NCI-H1092 treated with DMSO at 0.1 percent for 48 hours (cell line): ENCODE data around the gene PLAAT1.
A peak's percentile ranks its signal among the peaks of the same experiment; 100 is the strongest.

ENCODE experiments used
- DNase-seq: peaks from one replicate; lab custom pipeline; 2025; lab: John Stamatoyannopoulos, UW

PLAAT1 gene

DNA sequence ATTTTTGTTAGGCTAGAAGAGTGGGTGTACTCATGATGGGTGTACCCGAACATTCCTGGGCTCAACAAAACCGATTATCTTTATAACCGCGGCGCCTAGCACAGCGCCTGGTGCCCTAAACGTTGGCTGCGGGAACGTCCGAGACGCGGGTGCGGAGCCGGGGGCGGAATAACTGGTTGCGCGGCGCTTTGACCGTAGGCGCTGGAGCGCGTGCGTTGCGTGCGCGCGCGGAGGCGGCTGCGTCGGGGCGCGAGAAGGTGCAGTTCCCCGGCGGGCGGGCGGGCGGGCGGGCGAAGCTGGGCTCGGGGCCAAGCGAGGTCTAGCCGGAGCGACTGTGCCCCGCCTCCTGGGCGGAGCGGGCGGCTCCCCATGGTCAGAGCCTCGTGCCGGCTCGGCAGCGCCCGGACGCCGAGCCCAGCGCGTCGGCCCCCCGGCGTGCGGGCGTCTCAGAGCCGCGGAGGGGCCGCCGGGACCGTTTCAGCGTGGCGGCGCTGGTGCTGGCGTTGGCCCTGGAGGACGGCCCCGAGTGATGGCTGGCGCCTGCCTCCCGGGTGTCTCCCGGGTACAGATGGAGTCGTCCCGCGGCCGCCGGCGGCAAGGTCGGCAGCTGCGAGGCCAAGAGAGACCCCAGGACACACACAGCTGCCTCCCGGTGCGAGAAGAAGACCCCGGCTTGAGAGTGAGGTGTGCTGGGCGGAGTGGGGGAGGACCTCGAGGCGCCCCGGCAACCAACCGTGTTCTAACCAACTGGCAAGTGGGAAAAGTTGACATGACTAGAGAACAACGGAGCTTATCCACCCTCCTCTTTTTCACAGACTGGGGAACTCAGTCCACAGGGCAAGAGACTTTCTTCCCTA lies at the start of gene PLAAT1:
TSS of gene PLAAT1 (plus strand) at position 373 of the 857 bp plus-strand sequence. CDS start 14,429 bp downstream, outside the sequence.
- peak; percentile 88 for DNase-seq

DNA sequence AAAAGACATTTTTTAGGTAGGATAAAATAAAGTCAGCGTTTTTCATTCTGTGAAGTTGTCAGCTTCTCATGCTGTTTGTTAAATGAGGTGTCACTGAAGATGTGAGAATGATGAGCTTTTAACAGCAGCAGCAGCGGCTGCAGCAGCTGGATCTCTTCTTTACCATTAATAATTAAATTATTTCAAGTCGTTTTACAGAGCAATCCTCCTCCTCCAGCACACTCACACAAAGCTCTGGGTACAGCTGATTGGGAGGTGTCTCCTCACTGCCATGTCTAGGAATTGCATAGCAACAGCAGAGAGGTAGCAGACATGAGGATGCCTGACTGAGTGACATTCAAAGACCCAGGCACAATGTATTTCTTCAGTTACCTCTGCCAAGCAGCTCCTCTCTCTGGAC lies 46.7 kb upstream of the PLAAT1 start:
- DNase-seq: no peak

- no peak for DNase-seq
These were observed 44.3 kb upstream of the PLAAT1 start for GRCh38 chr3:193196746-193197145.

GRCh38 chr3:193207290-193208273 lies 33.4 kb upstream of the PLAAT1 start:
- peak; percentile 90 for DNase-seq

DNA sequence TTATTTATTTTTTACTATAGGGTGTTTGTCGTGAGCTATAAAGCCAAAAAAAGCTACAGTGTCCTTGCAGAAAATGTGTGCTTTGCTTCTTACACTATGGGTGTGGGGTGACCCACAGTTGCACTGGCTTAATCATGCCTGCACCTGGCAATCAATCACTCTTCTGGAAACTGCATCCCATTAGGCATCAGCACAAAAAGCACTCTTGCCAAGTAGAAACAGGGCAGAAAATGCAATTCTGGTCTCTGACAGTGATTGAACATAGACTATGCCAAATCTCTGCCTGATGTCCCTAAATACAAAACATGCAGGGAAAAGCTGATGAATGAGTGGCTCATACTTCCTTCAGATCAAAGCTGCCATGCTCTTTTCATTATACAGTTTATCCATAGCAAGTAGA lies 30.4 kb upstream of the PLAAT1 start:
- peak; percentile 18 for DNase-seq

GRCh38 chr3:193211173-193211572 lies 29.8 kb upstream of the PLAAT1 start:
- DNase-seq: peak; percentile 47

DNA sequence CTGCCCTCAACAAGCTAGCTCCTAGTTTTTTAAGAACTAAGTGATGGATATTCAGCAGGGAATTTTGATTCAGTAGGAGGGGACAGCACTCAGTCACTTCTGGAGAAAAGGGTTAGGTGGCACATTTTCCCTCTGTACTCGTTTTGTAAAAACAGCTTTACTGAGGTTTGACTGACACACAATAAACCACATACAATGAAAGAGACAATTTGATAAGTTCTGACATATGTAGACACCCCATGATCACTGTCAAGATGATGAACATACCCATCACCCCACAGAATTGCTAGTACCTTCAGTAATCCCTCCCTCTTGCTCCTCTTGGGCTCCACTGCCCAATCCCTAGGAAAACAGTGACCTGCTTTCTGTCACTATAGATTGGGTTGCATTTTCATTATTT lies 29.0 kb upstream of the PLAAT1 start:
- no peak for DNase-seq

GRCh38 chr3:193212844-193213243 lies 28.2 kb upstream of the PLAAT1 start:
- no peak for DNase-seq

- DNase-seq: no peak
These were observed 26.6 kb upstream of the PLAAT1 start for GRCh38 chr3:193214445-193214844.

DNA sequence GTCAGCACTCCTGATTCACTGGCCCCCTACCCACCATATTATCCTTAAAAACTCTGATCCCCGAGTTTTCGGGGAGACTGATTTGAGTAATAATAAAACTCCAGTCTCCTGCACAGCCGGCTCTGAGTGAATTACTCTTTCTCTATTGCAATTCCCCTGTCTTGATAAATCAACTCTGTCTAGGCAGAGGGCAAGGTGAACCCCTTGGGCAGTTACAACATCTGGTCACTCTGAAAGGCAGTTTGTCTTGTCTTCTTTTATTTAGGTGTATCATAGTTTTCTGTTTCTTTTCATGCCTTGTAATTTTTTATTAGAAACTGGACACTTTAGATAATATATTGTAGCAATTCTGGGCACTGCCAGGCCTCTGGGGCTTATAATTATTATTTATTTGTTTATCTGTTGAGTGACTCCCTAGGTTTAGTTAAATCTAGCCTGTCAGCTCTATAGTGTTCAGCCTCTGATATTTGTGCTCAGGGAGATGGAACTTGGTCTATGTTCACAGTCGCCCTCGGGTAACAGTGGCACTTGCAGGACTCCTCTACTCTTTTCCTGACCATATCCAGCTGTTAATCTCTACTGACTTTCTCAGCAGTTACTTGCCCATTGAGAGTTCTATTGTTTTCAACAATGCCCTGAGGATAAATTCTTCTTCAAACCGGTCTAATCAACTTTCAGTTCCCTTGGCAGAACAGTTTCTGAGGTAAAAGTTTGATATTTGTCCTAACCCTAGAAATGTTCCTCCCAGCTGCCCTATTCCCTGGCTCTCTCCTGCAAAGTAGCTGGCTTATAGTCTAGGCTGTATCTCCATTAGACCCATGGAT lies 15.5 kb upstream of the PLAAT1 start:
- DNase-seq: no peak

DNA sequence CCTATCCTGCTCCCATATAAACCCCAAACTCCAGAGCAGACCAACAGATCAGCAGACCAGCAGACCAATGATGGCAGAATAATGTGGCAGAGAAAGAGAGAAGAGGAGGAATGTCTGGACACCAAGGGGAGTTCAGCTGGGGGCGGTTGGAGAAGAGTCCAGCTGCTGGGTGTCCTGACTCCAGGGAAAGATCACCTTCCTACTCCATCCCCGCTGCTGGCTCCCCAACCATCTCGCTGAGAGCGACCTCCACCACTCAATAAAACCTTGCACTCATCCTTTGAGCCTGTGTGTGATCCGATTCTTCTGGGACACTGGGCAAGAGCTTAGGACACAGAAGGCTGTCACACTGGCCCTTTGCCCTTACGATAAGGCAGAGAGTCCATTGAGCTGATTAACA lies 12.8 kb upstream of the PLAAT1 start:
- no peak for DNase-seq

GRCh38 chr3:193229851-193230420 lies 11.1 kb upstream of the PLAAT1 start:
- no peak for DNase-seq

GRCh38 chr3:193230610-193231009 lies 10.4 kb upstream of the PLAAT1 start:
- DNase-seq: no peak

- DNase-seq: no peak
These were observed 9.8 kb upstream of the PLAAT1 start for GRCh38 chr3:193231201-193231600.

- no peak for DNase-seq
These were observed 4.4 kb upstream of the PLAAT1 start for GRCh38 chr3:193236599-193236998.

GRCh38 chr3:193237030-193237429 lies 4.0 kb upstream of the PLAAT1 start:
- DNase-seq: no peak

- DNase-seq: no peak
These were observed 579 bp upstream of the PLAAT1 start for GRCh38 chr3:193240436-193240849.

DNA sequence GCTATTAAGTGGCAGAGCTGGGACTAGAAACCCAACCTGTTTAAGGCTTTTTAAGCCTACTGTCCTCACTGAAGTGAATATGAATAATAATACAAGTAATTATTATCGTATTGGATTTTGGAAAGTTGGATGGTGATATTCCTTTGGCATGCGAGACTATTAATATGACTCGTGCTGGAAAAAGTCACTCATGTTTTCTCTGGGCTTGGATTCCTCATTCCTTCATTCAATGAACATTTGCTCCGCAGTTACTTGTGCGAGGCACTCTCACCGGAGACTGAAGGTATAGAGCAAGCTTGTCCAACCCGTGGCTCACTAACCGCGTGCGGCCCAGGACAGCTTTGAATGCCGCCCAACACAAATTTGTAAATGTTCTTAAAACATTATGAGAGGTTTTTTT lies 694 bp downstream of the PLAAT1 start:
- no peak for DNase-seq

- DNase-seq: no peak
These were observed 2.5 kb downstream of the PLAAT1 start for GRCh38 chr3:193243571-193243970.

DNA sequence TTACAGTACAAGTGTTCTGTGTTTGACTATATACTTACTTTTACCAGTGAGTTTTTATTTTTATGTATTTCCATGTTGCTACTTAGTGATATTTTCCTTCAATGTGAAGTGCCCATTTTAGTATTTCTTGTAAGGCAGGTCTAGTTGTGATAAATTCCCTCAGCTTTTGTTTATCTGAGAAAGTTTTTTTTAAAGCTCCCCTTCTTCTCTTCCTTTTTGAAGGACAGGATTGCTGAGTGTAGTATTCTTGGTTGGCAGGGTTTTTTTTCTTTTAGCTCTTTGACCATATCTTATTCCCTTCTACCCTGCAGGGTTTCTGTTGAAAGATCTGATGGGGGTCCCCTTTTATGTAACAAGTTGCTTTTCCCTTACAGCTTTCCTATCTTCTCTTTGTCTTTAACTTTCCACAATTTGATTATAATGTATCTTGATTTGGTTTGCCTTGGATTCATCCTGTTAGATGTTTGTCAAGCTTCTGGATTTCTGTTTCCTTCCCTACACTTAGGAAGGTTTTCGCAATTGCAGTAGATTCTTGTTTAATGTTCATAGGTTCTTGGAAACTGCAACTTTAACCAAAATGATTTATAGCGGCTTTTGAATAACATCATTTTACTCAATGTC lies 7.9 kb downstream of the PLAAT1 start:
- no peak for DNase-seq

GRCh38 chr3:193250492-193250891 lies 9.5 kb downstream of the PLAAT1 start:
- no peak for DNase-seq
